Body of pancreas (tissue), 4 donors: ENCODE data around the gene SMPD2.

ENCODE experiments used
- CTCF ChIP-seq, 7 experiments: fragments of 450-650 bp in 4 of 7; fragments of 200-600 bp in 3 of 7; sonication (generic) in 3 of 7; IDR thresholded peaks; one replicate each; pipeline ENCODE4 v1.5.1; 2016 to 2019; ENCODE audit warnings: antibody characterized with exemption in 7 of 7
- POLR2A ChIP-seq, 3 donors: fragments of 450-650 bp; IDR thresholded peaks; one replicate each; pipeline ENCODE4 v1.6.1; 2016; ENCODE audit warnings: antibody characterized with exemption in 3 of 3, mild to moderate bottlenecking in 2 of 3

GRCh38 chr6:109458774-109459531, 18.4 kb downstream of the SMPD2 start:
- TF ChIP-seq CTCF (IDR thresholded peaks at IDR 0.05) (no peak), POLR2A (IDR thresholded peaks at IDR 0.05) (no peak)
